Activated CD8-positive, alpha-beta memory T cell treated with anti-CD3 and anti-CD28 coated beads, Interleukin-2, amount 10 ng/mL, durations not matched to agents 7 days and 5 days (primary cell): Measurements from ENCODE around the gene TLL2. TPM values are rescaled to one million over a fixed set of nuclear protein-coding genes. Genes with fewer than 3 reads are reported as not detected.

Experiments used
- ATAC-seq: fragments of 150-1000 bp; cut with Tn5 transposase; one replicate; pipeline ENCODE4 v1.10.0; 2021; ENCODE audit warnings: moderate library complexity
- CTCF ChIA-PET: fragments of 350-600 bp; sonication (Branson Sonifier 250); formaldehyde crosslinking; loops from one replicate; lab custom pipeline; 2021; ENCODE audit warnings: antibody characterized with exemption; lab: Charles Lee
- DNase-seq: peaks from one replicate; pipeline ENCODE4 v3.0.0-alpha.2; 2020
- H3K27ac Mint-ChIP-seq: one replicate; pipeline ENCODE4 v1.8.0; 2021; ENCODE audit warnings: mild to moderate bottlenecking, mixed read lengths
- H3K27me3 Mint-ChIP-seq: one replicate; pipeline ENCODE4 v1.8.0; 2021; ENCODE audit warnings: mixed read lengths
- H3K36me3 Mint-ChIP-seq: one replicate; pipeline ENCODE4 v1.8.0; 2021; ENCODE audit warnings: mild to moderate bottlenecking, mixed read lengths
- H3K4me1 Mint-ChIP-seq: one replicate; pipeline ENCODE4 v1.8.0; 2021; ENCODE audit warnings: mixed read lengths
- H3K4me3 Mint-ChIP-seq: one replicate; pipeline ENCODE4 v1.8.0; 2021; ENCODE audit warnings: mild to moderate bottlenecking, moderate library complexity, mixed read lengths
- H3K9me3 Mint-ChIP-seq: one replicate; pipeline ENCODE4 v1.8.0; 2022; ENCODE audit warnings: low read depth, mixed read lengths
- total RNA-seq, 2 experiments: library from RNA; stranded (reverse); gene quantifications; one replicate each; pipeline ENCODE4 v1.2.3, GENCODE V29; 2021

Gene TLL2
- total RNA-seq, 2 experiments from 2014 or later: not detected

- H3K4me3 Mint-ChIP-seq: no peak overlapping the region
- no peaks in the 10 kb centered on the region for H3K27me3 Mint-ChIP-seq
- H3K27ac Mint-ChIP-seq: no peak overlapping the region
- CTCF ChIA-PET: no interaction called here
- peaks cover 42% of the 10 kb centered on the region for H3K36me3 Mint-ChIP-seq
- no peaks in the 10 kb centered on the region for H3K4me1 Mint-ChIP-seq
- no peak for ATAC-seq
- DNase-seq: no peak
- no peaks in the 10 kb centered on the region for H3K9me3 Mint-ChIP-seq
Observed at GRCh38 chr10:96524741-96525140, 11.0 kb upstream of the TLL2 start.

GRCh38 chr10:96517284-96517683 is 3.6 kb upstream of the TLL2 start:
- Mint-ChIP-seq H3K4me1 (peaks cover 18% of the 10 kb centered on the region), H3K27me3 (peaks cover 39% of the 10 kb centered on the region), H3K4me3 (no peak overlapping the region), H3K36me3 (peaks cover 15% of the 10 kb centered on the region), H3K9me3 (no peaks in the 10 kb centered on the region), H3K27ac (no peak overlapping the region)
- ATAC-seq: no peak
- no peak for DNase-seq
- CTCF ChIA-PET: no interaction called here

DNA sequence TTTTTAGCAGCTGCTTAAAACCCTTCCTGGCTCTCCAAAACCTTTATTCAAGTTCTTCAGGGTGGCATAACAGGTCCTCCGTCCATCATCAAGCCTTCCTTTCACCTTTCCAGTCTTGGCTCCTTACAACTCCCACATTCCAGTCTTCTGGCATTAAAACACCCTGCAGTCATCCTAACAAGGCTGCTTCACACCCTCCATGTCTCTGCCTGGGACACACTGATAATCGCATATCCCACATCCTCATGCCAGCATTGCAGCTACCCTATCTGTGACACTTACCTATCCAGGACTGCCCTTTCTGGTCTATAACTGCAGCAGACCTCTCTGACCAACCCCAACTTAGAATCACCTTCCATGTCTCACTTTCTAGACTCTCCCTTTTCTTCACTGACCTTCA is 2.6 kb upstream of the TLL2 start:
- no peak for ATAC-seq
- CTCF ChIA-PET: interaction anchor here (1.1 kb wide), 1 partner anchor 121 kb away, joined by 5 read pairs; no protein-coding TSS in a partner anchor
- Mint-ChIP-seq H3K9me3 (no peaks in the 10 kb centered on the region), H3K36me3 (peaks cover 11% of the 10 kb centered on the region), H3K27me3 (peaks cover 49% of the 10 kb centered on the region), H3K4me3 (no peak overlapping the region), H3K27ac (no peak overlapping the region), H3K4me1 (peaks cover 18% of the 10 kb centered on the region)
- DNase-seq: no peak

- no peaks in the 10 kb centered on the region for H3K36me3 Mint-ChIP-seq
- no peak overlapping the region for H3K27ac Mint-ChIP-seq
- peak; percentile 63 for ATAC-seq
- H3K4me1 Mint-ChIP-seq: peaks cover 18% of the 10 kb centered on the region
- H3K4me3 Mint-ChIP-seq: peak overlapping the region; percentile 44
- no peaks in the 10 kb centered on the region for H3K9me3 Mint-ChIP-seq
- no peak for DNase-seq
- CTCF ChIA-PET: interaction anchor here (0.5 to 3.0 kb wide), 21 partner anchors 9 to 908 kb away, joined by 3 to 15 read pairs (median 4); no protein-coding TSS in a partner anchor
- peaks cover 62% of the 10 kb centered on the region for H3K27me3 Mint-ChIP-seq
Observed at GRCh38 chr10:96513305-96513697, 425 bp downstream of the TLL2 start.

- DNase-seq (no peak), ATAC-seq (no peak)
- H3K36me3 Mint-ChIP-seq: no peaks in the 10 kb centered on the region
- CTCF ChIA-PET: interaction anchor here (1.1 to 3.0 kb wide), 11 partner anchors 10 to 142 kb away, joined by 3 to 15 read pairs (median 6); no protein-coding TSS in a partner anchor
- no peak overlapping the region for H3K27ac Mint-ChIP-seq
- H3K4me3 Mint-ChIP-seq: peak overlapping the region; percentile 60
- no peaks in the 10 kb centered on the region for H3K9me3 Mint-ChIP-seq
- H3K27me3 Mint-ChIP-seq: peaks cover 62% of the 10 kb centered on the region
- H3K4me1 Mint-ChIP-seq: peaks cover 18% of the 10 kb centered on the region
Observed at GRCh38 chr10:96512524-96513304, 1.0 kb downstream of the TLL2 start.

GRCh38 chr10:96511044-96511945 is 2.4 kb downstream of the TLL2 start:
- peaks cover 56% of the 10 kb centered on the region for H3K27me3 Mint-ChIP-seq
- no peak for DNase-seq
- no peaks in the 10 kb centered on the region for H3K9me3 Mint-ChIP-seq
- H3K27ac Mint-ChIP-seq: no peak overlapping the region
- CTCF ChIA-PET: interaction anchor here (0.7 to 2.6 kb wide), 11 partner anchors 10 to 140 kb away, joined by 3 to 11 read pairs (median 4); no protein-coding TSS in a partner anchor
- no peak overlapping the region for H3K4me3 Mint-ChIP-seq
- no peaks in the 10 kb centered on the region for H3K36me3 Mint-ChIP-seq
- peaks cover 18% of the 10 kb centered on the region for H3K4me1 Mint-ChIP-seq
- no peak for ATAC-seq

- DNase-seq: no peak
- Mint-ChIP-seq H3K4me3 (no peak overlapping the region), H3K9me3 (no peaks in the 10 kb centered on the region), H3K27me3 (peaks cover 36% of the 10 kb centered on the region), H3K27ac (no peak overlapping the region), H3K36me3 (no peaks in the 10 kb centered on the region), H3K4me1 (peaks cover 8% of the 10 kb centered on the region)
- no peak for ATAC-seq
- CTCF ChIA-PET: interaction anchor here (1.0 to 1.5 kb wide), 2 partner anchors 134 kb away, joined by 3 read pairs; no protein-coding TSS in a partner anchor
Observed at GRCh38 chr10:96509017-96509641, 4.6 kb downstream of the TLL2 start.

GRCh38 chr10:96507044-96507443 is 6.7 kb downstream of the TLL2 start:
- no peak for DNase-seq

DNA sequence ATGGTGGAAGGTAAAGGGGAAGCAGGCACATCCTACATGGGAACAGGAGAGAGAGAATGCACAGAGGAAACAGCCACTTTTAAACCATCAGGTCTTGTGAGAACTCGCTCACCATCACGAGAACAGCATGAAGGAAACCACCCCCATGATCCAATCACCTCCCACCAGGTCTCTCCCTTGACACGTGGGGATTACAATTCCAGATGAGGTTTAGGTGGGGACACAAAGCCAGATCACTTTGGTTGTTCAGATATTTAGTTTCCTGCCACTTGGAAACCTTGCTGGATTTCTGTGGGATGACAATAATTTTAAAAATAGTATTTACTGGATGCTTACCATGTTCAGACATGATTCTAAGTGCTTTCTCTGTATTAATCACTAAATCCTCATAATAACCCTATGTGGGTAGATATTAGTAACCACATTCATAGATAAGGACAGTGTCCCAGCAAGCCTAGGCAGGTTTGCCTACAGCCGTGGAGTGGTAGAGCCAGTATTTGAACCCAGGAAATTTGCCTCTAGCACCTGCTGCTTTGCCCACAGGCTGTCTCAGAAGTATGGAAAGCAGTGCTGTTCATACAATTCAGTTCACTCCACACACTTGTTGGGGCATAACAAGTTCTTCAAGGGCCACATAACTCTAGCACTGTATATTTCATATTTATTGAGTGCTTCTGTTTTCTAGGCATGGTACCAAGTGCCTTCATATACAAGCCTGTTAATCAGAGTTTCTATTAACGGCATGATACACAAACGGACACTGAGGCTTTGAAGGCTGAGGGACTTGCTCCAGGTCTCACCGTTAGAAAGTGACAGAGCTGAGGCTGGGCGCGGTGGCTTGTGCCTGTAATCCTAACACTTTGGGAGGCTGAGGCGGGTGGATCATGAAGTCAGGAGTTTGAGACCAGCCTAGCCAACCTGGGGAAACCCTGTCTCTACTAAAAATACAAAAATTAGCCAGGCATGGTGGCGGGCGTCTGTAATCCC is 8.3 kb downstream of the TLL2 start:
- no peaks in the 10 kb centered on the region for H3K36me3 Mint-ChIP-seq

More at GRCh38 chr10:96507044-96507443, 6.7 kb downstream of the TLL2 start:
- CTCF ChIA-PET: no interaction called here
- no peak for ATAC-seq
- H3K4me1 Mint-ChIP-seq: no peaks in the 10 kb centered on the region
- H3K27me3 Mint-ChIP-seq: peaks cover 26% of the 10 kb centered on the region
- no peak overlapping the region for H3K27ac Mint-ChIP-seq
- no peaks in the 10 kb centered on the region for H3K36me3 Mint-ChIP-seq
- H3K4me3 Mint-ChIP-seq: no peak overlapping the region
- no peaks in the 10 kb centered on the region for H3K9me3 Mint-ChIP-seq

DNA sequence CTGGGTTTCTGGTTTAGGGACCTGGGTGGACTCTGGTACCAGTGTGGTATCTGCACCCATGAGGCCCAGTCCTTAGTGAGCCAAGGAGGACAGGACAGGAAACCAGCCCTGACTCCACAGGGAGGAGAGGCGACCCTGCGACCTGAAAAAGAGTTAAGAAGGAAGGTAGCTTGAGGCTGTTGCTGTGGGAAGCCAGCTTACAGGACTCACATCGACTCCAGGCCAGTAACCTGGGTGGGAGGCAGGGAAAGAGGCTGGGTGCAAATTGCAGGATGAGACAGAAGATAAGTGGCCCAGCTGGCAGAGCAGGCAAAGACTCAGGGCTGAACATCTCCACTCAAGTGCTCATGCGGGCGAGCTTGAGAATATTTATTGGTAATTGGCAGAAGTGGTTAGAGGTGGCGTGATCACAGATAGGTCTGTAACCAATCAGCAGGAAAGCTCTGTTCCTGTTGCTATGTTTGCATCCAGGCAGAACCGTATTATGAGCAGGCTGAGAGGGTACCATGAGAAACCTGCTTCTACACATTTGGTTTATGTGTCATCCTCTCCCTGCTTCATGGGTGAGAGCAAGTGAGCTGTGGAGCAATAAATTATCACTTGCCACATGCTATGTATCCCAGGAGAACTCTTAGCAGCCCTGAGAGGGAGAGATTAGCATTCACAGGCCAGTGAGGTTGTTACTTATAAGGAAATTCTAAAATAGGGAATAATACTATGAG is 11.0 kb downstream of the TLL2 start:
- no peak for DNase-seq
- H3K36me3 Mint-ChIP-seq: no peaks in the 10 kb centered on the region
- CTCF ChIA-PET: interaction anchor here (3.9 kb wide), 1 partner anchor 10 kb away, joined by 14 read pairs; the partner anchor contains the start of gene TLL2
- peaks cover 15% of the 10 kb centered on the region for H3K27me3 Mint-ChIP-seq
- H3K9me3 Mint-ChIP-seq: no peaks in the 10 kb centered on the region
- H3K27ac Mint-ChIP-seq: no peak overlapping the region
- no peaks in the 10 kb centered on the region for H3K4me1 Mint-ChIP-seq
- ATAC-seq: no peak
- H3K4me3 Mint-ChIP-seq: no peak overlapping the region

More for the DNA sequence above, 8.3 kb downstream of the TLL2 start:
- ATAC-seq: no peak
- no peak overlapping the region for H3K27ac Mint-ChIP-seq
- H3K4me3 Mint-ChIP-seq: no peak overlapping the region
- CTCF ChIA-PET: no interaction called here
- H3K9me3 Mint-ChIP-seq: no peaks in the 10 kb centered on the region
- no peak for DNase-seq
- H3K27me3 Mint-ChIP-seq: peaks cover 10% of the 10 kb centered on the region
- H3K4me1 Mint-ChIP-seq: no peaks in the 10 kb centered on the region

DNA sequence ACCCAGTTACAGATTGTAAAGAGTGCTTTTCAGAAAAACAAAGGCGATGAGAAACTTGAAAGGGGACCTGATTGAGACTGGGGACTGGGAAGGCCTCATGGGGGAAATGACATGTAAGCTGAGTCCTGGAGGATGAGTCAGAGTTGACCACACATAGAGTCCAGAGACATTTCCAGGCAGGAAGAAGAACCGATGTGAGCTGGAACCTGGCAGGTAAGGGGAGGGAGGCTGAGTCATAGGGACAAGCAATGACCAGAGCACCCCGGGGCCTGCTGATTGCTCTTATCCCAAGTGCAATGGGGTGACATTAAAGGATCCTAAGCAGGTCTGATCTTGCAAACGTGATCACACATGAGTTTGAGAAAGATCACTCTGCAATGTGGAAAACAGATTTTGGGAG is 11.7 kb downstream of the TLL2 start:
- no peaks in the 10 kb centered on the region for H3K9me3 Mint-ChIP-seq
- no peaks in the 10 kb centered on the region for H3K36me3 Mint-ChIP-seq
- no peaks in the 10 kb centered on the region for H3K4me1 Mint-ChIP-seq
- CTCF ChIA-PET: interaction anchor here (1.4 to 3.9 kb wide), 2 partner anchors 8 to 11 kb away, joined by 4 to 14 read pairs; partner anchors contain the start of gene TLL2
- ATAC-seq (no peak), DNase-seq (no peak)
- H3K4me3 Mint-ChIP-seq: no peak overlapping the region
- H3K27me3 Mint-ChIP-seq: peaks cover 19% of the 10 kb centered on the region
- H3K27ac Mint-ChIP-seq: no peak overlapping the region
